Activated CD4-positive, alpha-beta T cell treated with anti-CD3 and anti-CD28 coated beads, Interleukin-2, amount 10 ng/mL, durations not matched to agents 24 days and 14 days (primary cell): ENCODE data around the gene CTSG. TPM values are rescaled to one million over a fixed set of nuclear protein-coding genes. Genes with fewer than 3 reads are reported as not detected.

Experiments
- total RNA-seq: library from RNA; stranded (reverse); gene quantifications from 2 replicates; pipeline ENCODE4 v1.2.3, GENCODE V29; 2022

The CTSG gene
- total RNA-seq, 1 donor from 2014 or later, result not detected

Other genes starting within 250 kb of the CTSG start
- gene ADCY4, start 241.2 kb downstream of the CTSG start, total RNA-seq, result 1.6 and 2.8 TPM in 2 replicates
- gene RIPK3, start 236.3 kb downstream of the CTSG start, total RNA-seq, result 12.0 and 13.9 TPM in 2 replicates
- gene NFATC4, start 208.1 kb downstream of the CTSG start, total RNA-seq, result not detected in 2 replicates
- not detected in 2 replicates for gene NYNRIN, start 177.2 kb downstream of the CTSG start, total RNA-seq
- 4.5 and 7.4 TPM in 2 replicates for gene CBLN3, start 146.6 kb downstream of the CTSG start, total RNA-seq
- 63.0 and 65.4 TPM in 2 replicates for gene KHNYN, start 146.3 kb downstream of the CTSG start, total RNA-seq
- gene SDR39U1, start 133.5 kb downstream of the CTSG start, total RNA-seq, result 40.8 and 49.7 TPM in 2 replicates
- not detected in 2 replicates for gene CMA1, start 68.0 kb downstream of the CTSG start, total RNA-seq
- 24.3 and 25.2 TPM in 2 replicates for gene GZMH, start 33.4 kb upstream of the CTSG start, total RNA-seq
- 4,455 and 4,487 TPM in 2 replicates for gene GZMB, start 57.9 kb upstream of the CTSG start, total RNA-seq